Measurements from ENCODE around the gene PDE4B. TPM values are rescaled to one million over a fixed set of nuclear protein-coding genes. Genes with fewer than 3 reads are reported as not detected.

The PDE4B gene
- total RNA-seq, 2 donors from 2014 or later, result 12.0 to 59.0 TPM

- ATAC-seq (no peak), DNase-seq (no peak)
- intact Hi-C loops (cut with DNase I), result no loop called here
These were observed 11.9 kb downstream of the PDE4B start for GRCh38 chr1:65804584-65804983.

GRCh38 chr1:65812065-65812464 lies 19.4 kb downstream of the PDE4B start:
- DNase-seq (peak; percentile 33), ATAC-seq (peak; percentile 79 to 85)
- intact Hi-C loops (cut with DNase I), result no loop called here

- ATAC-seq, result no peak
- DNase-seq, result no peak
- intact Hi-C loops (cut with DNase I), result no loop called here
These were observed 21.3 kb downstream of the PDE4B start for GRCh38 chr1:65813956-65814355.

- intact Hi-C loops (cut with DNase I), result no loop called here
- DNase-seq (no peak), ATAC-seq (no peak)
These were observed 22.1 kb downstream of the PDE4B start for GRCh38 chr1:65814752-65815151.

GRCh38 chr1:65817891-65818290 lies 25.2 kb downstream of the PDE4B start:
- ATAC-seq, result no peak
- intact Hi-C loops (cut with DNase I), result no loop called here
- DNase-seq, result no peak

GRCh38 chr1:65818966-65819365 lies 26.3 kb downstream of the PDE4B start:
- intact Hi-C loops (cut with DNase I), result no loop called here
- DNase-seq, result no peak
- no peak for ATAC-seq

GRCh38 chr1:65820983-65821382 lies 28.3 kb downstream of the PDE4B start:
- intact Hi-C loops (cut with DNase I), result no loop called here
- ATAC-seq, result peak in 1 of 2 donors; percentile 80
- DNase-seq, result no peak

- DNase-seq, result no peak
- intact Hi-C loops (cut with DNase I), result no loop called here
- no peak for ATAC-seq
These were observed 28.7 kb downstream of the PDE4B start for GRCh38 chr1:65821386-65821785.

- no peak for ATAC-seq
- intact Hi-C loops (cut with DNase I), result no loop called here
- DNase-seq, result no peak
These were observed 31.4 kb downstream of the PDE4B start for GRCh38 chr1:65824103-65824502.

GRCh38 chr1:65825741-65826140 lies 33.0 kb downstream of the PDE4B start:
- intact Hi-C loops (cut with DNase I), result no loop called here
- ATAC-seq (no peak), DNase-seq (no peak)

GRCh38 chr1:65826782-65827181 lies 34.1 kb downstream of the PDE4B start:
- ATAC-seq (no peak), DNase-seq (no peak)
- intact Hi-C loops (cut with DNase I), result no loop called here

- intact Hi-C loops (cut with DNase I), result no loop called here
- DNase-seq (no peak), ATAC-seq (no peak)
These were observed 34.7 kb downstream of the PDE4B start for GRCh38 chr1:65827346-65827745.

- DNase-seq (no peak), ATAC-seq (no peak)
- intact Hi-C loops (cut with DNase I), result no loop called here
These were observed 37.6 kb downstream of the PDE4B start for GRCh38 chr1:65830306-65830705.

GRCh38 chr1:65832296-65832695 lies 39.6 kb downstream of the PDE4B start:
- ATAC-seq (no peak), DNase-seq (no peak)
- intact Hi-C loops (cut with DNase I), result no loop called here

- no peak for DNase-seq
- intact Hi-C loops (cut with DNase I), result no loop called here
- no peak for ATAC-seq
These were observed 44.0 kb downstream of the PDE4B start for GRCh38 chr1:65836686-65837085.

GRCh38 chr1:65840683-65841082 lies 48.0 kb downstream of the PDE4B start:
- intact Hi-C loops (cut with DNase I), result no loop called here
- DNase-seq (no peak), ATAC-seq (no peak)

GRCh38 chr1:65844296-65844695 lies 51.6 kb downstream of the PDE4B start:
- intact Hi-C loops (cut with DNase I), result no loop called here
- DNase-seq, result no peak
- ATAC-seq, result no peak

GRCh38 chr1:65844821-65845534 lies 52.3 kb downstream of the PDE4B start:
- intact Hi-C loops (cut with DNase I), result no loop called here
- ATAC-seq, result no peak
- no peak for DNase-seq

GRCh38 chr1:65845535-65846060 lies 52.9 kb downstream of the PDE4B start:
- intact Hi-C loops (cut with DNase I), result no loop called here
- ATAC-seq, result peak in 1 of 2 donors; percentile 41

GRCh38 chr1:65846866-65847265 lies 54.2 kb downstream of the PDE4B start:
- intact Hi-C loops (cut with DNase I), result no loop called here
- no peak for DNase-seq
- peak in 1 of 2 donors; percentile 12 for ATAC-seq

More at GRCh38 chr1:65845535-65846060, 52.9 kb downstream of the PDE4B start:
- no peak for DNase-seq

GRCh38 chr1:65850281-65850680 lies 57.6 kb downstream of the PDE4B start:
- intact Hi-C loops (cut with DNase I), result no loop called here
- no peak for DNase-seq
- ATAC-seq, result no peak
